Ovary (tissue), 3 donors: ENCODE measurements around the gene TENM3.

Experiments used
- CTCF ChIP-seq, 3 donors: fragments of 450-650 bp in 2 of 3; fragments of 200-600 bp in 1 of 3; IDR thresholded peaks; one replicate each; pipeline versions ENCODE4 v1.5.1 to v1.8.0; 2016 to 2022; ENCODE audit warnings: antibody characterized with exemption in 3 of 3, mild to moderate bottlenecking in 1 of 3
- POLR2A ChIP-seq: fragments of 450-650 bp; IDR thresholded peaks from one replicate; pipeline ENCODE4 v1.6.1; 2017; ENCODE audit warnings: antibody characterized with exemption, mild to moderate bottlenecking, moderate library complexity
- donor health status: DM: no; HTN: no; CAD: no.

GRCh38 chr4:182404376-182404775 lies 161.2 kb downstream of the TENM3 start:
- TF ChIP-seq CTCF (IDR thresholded peaks at IDR 0.05), result no peak
- TF ChIP-seq POLR2A, result no peak
